Left lung (tissue), 10 donors: ENCODE data around the gene KLHL5. TPM values are rescaled to one million over a fixed set of nuclear protein-coding genes. Genes with fewer than 3 reads are reported as not detected.

Experiments used
- ATAC-seq: fragments of 200-7000 bp; cut with Tn5 transposase; one replicate; pipeline ENCODE4 v1.9.1; 2020; ENCODE audit warnings: moderate library complexity
- DNase-seq, 4 donors: peaks; one replicate each; pipeline ENCODE4 v3.0.0-alpha.2; 2013 to 2020
- H3K27ac ChIP-seq, 2 donors: fragments of 200-600 bp; sonication (generic) in 1 of 2; one replicate each; pipeline versions ENCODE4 v1.5.0 to v1.8.0; 2020 to 2021
- H3K27me3 ChIP-seq, 2 donors: fragments of 200-600 bp; sonication (generic) in 1 of 2; one replicate each; pipeline versions ENCODE4 v1.5.0 to v1.8.0; 2020 to 2021
- H3K36me3 ChIP-seq, 2 donors: fragments of 200-600 bp; sonication (generic) in 1 of 2; one replicate each; pipeline versions ENCODE4 v1.5.0 to v1.8.0; 2020 to 2021
- H3K4me1 ChIP-seq, 2 donors: fragments of 200-600 bp; one replicate each; pipeline ENCODE4 v1.8.0; 2021
- H3K4me3 ChIP-seq, 2 donors: fragments of 200-600 bp; sonication (generic) in 1 of 2; one replicate each; pipeline versions ENCODE4 v1.5.0 to v1.8.0; 2020 to 2021; ENCODE audit warnings: mild to moderate bottlenecking in 1 of 2
- H3K9me3 ChIP-seq, 2 donors: fragments of 200-600 bp; sonication (generic) in 1 of 2; one replicate each; pipeline versions ENCODE4 v1.5.0 to v1.8.0; 2020 to 2021
- intact Hi-C, 2 donors: fragments of 100-400 bp; cut with DNase I; formaldehyde crosslinking; loops; one replicate each; pipeline versions ENCODE4 v1.11.2 to v1.14.2; 2022
- polyA plus RNA-seq, 6 donors: library from polyadenylated mRNA; unstranded; fragments of 120-200 nt; gene quantifications; one replicate each; pipeline ENCODE4 v1.2.1, GENCODE V29; 2013; ENCODE audit not compliant: insufficient read length in 6 of 6
- total RNA-seq, 2 donors: library from RNA; stranded (reverse); fragmentation: NEBNext Ultra II Directional; extraction: Animal tissue kit (Norgen Biotek cat#: 25700); gene quantifications; one replicate each; pipeline ENCODE4 v1.2.1, GENCODE V29; 2021
- TF ChIP-seq, protein P1 (sequence below), 2 donors: fragments of 200-600 bp; sonication (generic) in 1 of 2; IDR thresholded peaks; one replicate each; pipeline versions ENCODE4 v1.5.0 to v1.8.0; 2021; ENCODE audit warnings: antibody characterized with exemption in 2 of 2
- donor health status: DM: no; HTN: yes; CAD: no.
- donor health status: DM: no; HTN: no; CAD: no.

Gene KLHL5
- total and polyA plus RNA-seq, 8 donors = 25.9 to 55.3 (median 43.2) TPM

DNA sequence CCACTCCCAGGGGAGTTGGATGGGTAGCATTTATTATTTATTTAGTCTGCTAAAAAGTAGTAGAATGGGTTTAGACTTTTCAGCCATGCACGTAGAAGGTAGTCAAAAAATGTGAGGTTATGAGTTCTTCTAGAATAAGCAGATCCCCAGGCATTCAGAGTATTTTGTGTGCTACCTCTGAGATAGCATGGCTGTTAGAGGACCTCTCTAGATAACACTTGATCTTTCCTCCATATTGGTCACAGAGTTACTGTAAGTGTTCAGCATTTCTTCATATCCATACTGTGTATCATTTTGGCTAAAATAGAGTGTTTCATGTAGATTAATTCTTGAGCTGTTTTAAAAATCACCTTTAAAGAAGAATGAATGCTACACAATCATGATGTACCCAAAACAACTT, 58.4 kb downstream of the KLHL5 start:
- TF ChIP-seq, protein P1, sequence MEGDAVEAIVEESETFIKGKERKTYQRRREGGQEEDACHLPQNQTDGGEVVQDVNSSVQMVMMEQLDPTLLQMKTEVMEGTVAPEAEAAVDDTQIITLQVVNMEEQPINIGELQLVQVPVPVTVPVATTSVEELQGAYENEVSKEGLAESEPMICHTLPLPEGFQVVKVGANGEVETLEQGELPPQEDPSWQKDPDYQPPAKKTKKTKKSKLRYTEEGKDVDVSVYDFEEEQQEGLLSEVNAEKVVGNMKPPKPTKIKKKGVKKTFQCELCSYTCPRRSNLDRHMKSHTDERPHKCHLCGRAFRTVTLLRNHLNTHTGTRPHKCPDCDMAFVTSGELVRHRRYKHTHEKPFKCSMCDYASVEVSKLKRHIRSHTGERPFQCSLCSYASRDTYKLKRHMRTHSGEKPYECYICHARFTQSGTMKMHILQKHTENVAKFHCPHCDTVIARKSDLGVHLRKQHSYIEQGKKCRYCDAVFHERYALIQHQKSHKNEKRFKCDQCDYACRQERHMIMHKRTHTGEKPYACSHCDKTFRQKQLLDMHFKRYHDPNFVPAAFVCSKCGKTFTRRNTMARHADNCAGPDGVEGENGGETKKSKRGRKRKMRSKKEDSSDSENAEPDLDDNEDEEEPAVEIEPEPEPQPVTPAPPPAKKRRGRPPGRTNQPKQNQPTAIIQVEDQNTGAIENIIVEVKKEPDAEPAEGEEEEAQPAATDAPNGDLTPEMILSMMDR (IDR thresholded peaks at IDR 0.05) = no peak
- no peak for DNase-seq
- intact Hi-C loops = no loop called here
- no peaks in the 10 kb centered on the region for H3K9me3 ChIP-seq
- H3K4me1 ChIP-seq = no peaks in the 10 kb centered on the region
- H3K27me3 ChIP-seq = no peaks in the 10 kb centered on the region
- no peak overlapping the region for H3K27ac ChIP-seq
- H3K36me3 ChIP-seq = peaks cover 0 to 7% of the 10 kb centered on the region in 2 donors
- no peak overlapping the region for H3K4me3 ChIP-seq
- no peak for ATAC-seq

GRCh38 chr4:39124885-39125599, 63.0 kb downstream of the KLHL5 start:
- H3K4me3 ChIP-seq = no peak overlapping the region
- intact Hi-C loops = no loop called here
- no peaks in the 10 kb centered on the region for H3K9me3 ChIP-seq
- H3K27ac ChIP-seq = no peak overlapping the region
- ATAC-seq (no peak), DNase-seq (no peak)
- H3K4me1 ChIP-seq = no peaks in the 10 kb centered on the region
- TF ChIP-seq, protein P1 (IDR thresholded peaks at IDR 0.05) = no peak
- H3K36me3 ChIP-seq = no peaks in the 10 kb centered on the region
- no peaks in the 10 kb centered on the region for H3K27me3 ChIP-seq

- intact Hi-C loops = no loop called here
- Histone ChIP-seq H3K4me1 (no peaks in the 10 kb centered on the region), H3K27ac (no peak overlapping the region), H3K9me3 (no peaks in the 10 kb centered on the region), H3K4me3 (no peak overlapping the region), H3K27me3 (no peaks in the 10 kb centered on the region), H3K36me3 (no peaks in the 10 kb centered on the region)
- ATAC-seq = no peak
- TF ChIP-seq, protein P1 (IDR thresholded peaks at IDR 0.05) = no peak
- no peak for DNase-seq
These were observed 63.6 kb downstream of the KLHL5 start for GRCh38 chr4:39125600-39125985.

- no peaks in the 10 kb centered on the region for H3K4me1 ChIP-seq
- no peaks in the 10 kb centered on the region for H3K27me3 ChIP-seq
- H3K36me3 ChIP-seq = no peaks in the 10 kb centered on the region
- intact Hi-C loops = no loop called here
- ATAC-seq = no peak
- DNase-seq = no peak
- TF ChIP-seq, protein P1 (IDR thresholded peaks at IDR 0.05) = no peak
- no peak overlapping the region for H3K27ac ChIP-seq
- no peaks in the 10 kb centered on the region for H3K9me3 ChIP-seq
- no peak overlapping the region for H3K4me3 ChIP-seq
These were observed 64.4 kb downstream of the KLHL5 start for GRCh38 chr4:39126256-39127095.

- no peak overlapping the region for H3K4me3 ChIP-seq
- TF ChIP-seq, protein P1 (IDR thresholded peaks at IDR 0.05) = no peak
- H3K27me3 ChIP-seq = no peaks in the 10 kb centered on the region
- intact Hi-C loops = loop anchor here in 1 of 2 donors (10.0 kb wide), 1 partner anchor 229 kb away; no protein-coding TSS in a partner anchor
- H3K9me3 ChIP-seq = no peaks in the 10 kb centered on the region
- DNase-seq = no peak
- H3K27ac ChIP-seq = no peak overlapping the region
- H3K36me3 ChIP-seq = no peaks in the 10 kb centered on the region
- H3K4me1 ChIP-seq = peaks cover 0 to 10% of the 10 kb centered on the region in 2 donors
- ATAC-seq = no peak
These were observed 71.6 kb downstream of the KLHL5 start for GRCh38 chr4:39133623-39134022.
